Measurements from ENCODE around the gene CPEB3. TPM values are rescaled to one million over a fixed set of nuclear protein-coding genes. Genes with fewer than 3 reads are reported as not detected.

The CPEB3 gene
- total RNA-seq, 1 donor from 2014 or later = 8.0 TPM

DNA sequence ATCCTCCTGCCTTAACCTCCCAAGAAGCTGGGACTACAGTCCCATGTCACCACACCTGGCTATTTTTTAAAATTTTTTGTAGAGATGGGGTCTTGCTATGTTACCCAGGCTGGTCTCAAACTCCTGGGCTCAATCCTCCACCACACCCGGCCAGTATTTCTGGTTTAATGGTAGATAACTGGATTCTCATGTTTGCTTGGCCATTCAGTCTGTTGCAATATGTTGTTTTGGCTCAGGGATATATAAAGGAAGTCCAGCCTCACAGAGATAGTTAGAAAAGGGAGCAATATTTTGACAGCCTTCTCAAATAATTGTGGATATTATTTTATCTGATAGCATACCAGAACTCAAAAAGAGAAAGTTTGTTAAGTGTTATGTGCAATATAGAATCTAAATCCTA, 284.9 kb downstream of the CPEB3 start:
- no peak for DNase-seq
- Mint-ChIP-seq H3K9me3 (ENCODE audit: unreplicated experiment) (peaks cover 2% of the 10 kb centered on the region), H3K4me1 (ENCODE audit: low read depth, unreplicated experiment) (no peaks in the 10 kb centered on the region), H3K27me3 (ENCODE audit: unreplicated experiment) (peaks cover 1% of the 10 kb centered on the region), H3K36me3 (ENCODE audit: unreplicated experiment) (peaks cover 8% of the 10 kb centered on the region), H3K27ac (ENCODE audit: unreplicated experiment) (no peak overlapping the region), H3K4me3 (ENCODE audit: unreplicated experiment) (no peak overlapping the region)
- TF ChIP-seq CTCF (IDR thresholded peaks at IDR 0.05; ENCODE audit: partially characterized antibody, unreplicated experiment) = no peak

GRCh38 chr10:92003258-92003657, 287.6 kb downstream of the CPEB3 start:
- TF ChIP-seq CTCF (IDR thresholded peaks at IDR 0.05; ENCODE audit: partially characterized antibody, unreplicated experiment) = no peak
- peaks cover 8% of the 10 kb centered on the region for H3K36me3 Mint-ChIP-seq (ENCODE audit: unreplicated experiment)

DNA sequence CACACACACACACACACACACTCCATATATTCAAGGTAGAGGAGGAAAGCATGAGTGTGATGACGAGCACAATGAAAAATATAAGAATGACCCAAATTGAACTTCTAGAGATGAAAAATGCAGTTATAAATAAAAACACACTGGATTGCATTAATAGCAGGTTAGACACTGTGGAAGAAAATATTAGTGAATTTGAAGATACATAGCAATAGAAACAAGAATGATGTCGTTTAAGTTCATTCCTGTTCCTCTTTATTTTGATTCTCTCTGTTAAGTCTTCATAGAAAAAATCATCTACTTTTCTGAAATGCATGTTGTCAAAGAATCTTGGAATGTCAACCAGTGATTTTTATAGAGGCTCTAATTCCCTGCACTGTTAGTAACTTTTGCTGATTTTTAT, 288.9 kb downstream of the CPEB3 start:
- Mint-ChIP-seq H3K36me3 (ENCODE audit: unreplicated experiment) (peaks cover 8% of the 10 kb centered on the region), H3K4me3 (ENCODE audit: unreplicated experiment) (no peak overlapping the region), H3K27ac (ENCODE audit: unreplicated experiment) (no peak overlapping the region), H3K4me1 (ENCODE audit: low read depth, unreplicated experiment) (no peaks in the 10 kb centered on the region), H3K27me3 (ENCODE audit: unreplicated experiment) (peaks cover 2% of the 10 kb centered on the region), H3K9me3 (ENCODE audit: unreplicated experiment) (peaks cover 2% of the 10 kb centered on the region)
- no peak for TF ChIP-seq CTCF (IDR thresholded peaks at IDR 0.05; ENCODE audit: partially characterized antibody, unreplicated experiment)
- DNase-seq = no peak

More at GRCh38 chr10:92003258-92003657, 287.6 kb downstream of the CPEB3 start:
- Mint-ChIP-seq H3K27me3 (ENCODE audit: unreplicated experiment) (peaks cover 1% of the 10 kb centered on the region), H3K4me1 (ENCODE audit: low read depth, unreplicated experiment) (no peaks in the 10 kb centered on the region), H3K27ac (ENCODE audit: unreplicated experiment) (no peak overlapping the region), H3K4me3 (ENCODE audit: unreplicated experiment) (no peak overlapping the region), H3K9me3 (ENCODE audit: unreplicated experiment) (peaks cover 2% of the 10 kb centered on the region)
- DNase-seq = no peak

- Mint-ChIP-seq H3K4me1 (ENCODE audit: low read depth, unreplicated experiment) (no peaks in the 10 kb centered on the region), H3K36me3 (ENCODE audit: unreplicated experiment) (peaks cover 8% of the 10 kb centered on the region), H3K4me3 (ENCODE audit: unreplicated experiment) (no peak overlapping the region), H3K9me3 (ENCODE audit: unreplicated experiment) (peaks cover 2% of the 10 kb centered on the region), H3K27ac (ENCODE audit: unreplicated experiment) (no peak overlapping the region), H3K27me3 (ENCODE audit: unreplicated experiment) (peaks cover 2% of the 10 kb centered on the region)
- DNase-seq = no peak
- TF ChIP-seq CTCF (IDR thresholded peaks at IDR 0.05; ENCODE audit: partially characterized antibody, unreplicated experiment) = no peak
These were observed 289.3 kb downstream of the CPEB3 start for GRCh38 chr10:92001581-92001980.

Other genes starting within 250 kb of the CPEB3 start
- gene MARCHF5, start 89 bp upstream of the CPEB3 start, total RNA-seq (ENCODE audit: unreplicated experiment) = 68.5 TPM

Data from glutamatergic neuron (in vitro differentiated cells).